ENCODE results near the gene ZNF318. TPM values are rescaled to one million over a fixed set of nuclear protein-coding genes. Genes with fewer than 3 reads are reported as not detected.

ZNF318 gene
- total RNA-seq, 1 experiment from 2014 or later = 17.1 TPM

DNA sequence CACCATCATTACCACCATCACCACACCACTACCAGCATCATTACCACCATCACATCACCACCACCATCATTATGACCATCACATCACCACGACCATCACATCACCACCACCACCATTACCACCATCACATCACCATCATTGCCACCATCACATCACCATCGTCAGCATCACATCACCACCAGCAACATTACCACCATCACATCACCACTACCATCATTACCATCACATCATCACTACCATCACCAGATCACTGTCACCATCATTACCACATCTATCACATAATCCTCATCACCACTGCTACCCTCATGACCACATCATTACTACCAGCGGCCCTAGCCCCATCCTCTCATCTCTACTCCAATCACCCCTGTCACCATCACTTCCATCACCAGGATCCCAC is 74.9 kb downstream of the ZNF318 start:
- Histone ChIP-seq H3K79me2 (ENCODE audit: low read depth) (no peaks in the 10 kb centered on the region), H3F3A (ENCODE audit: insufficient read depth, low read depth) (no peaks in the 10 kb centered on the region), H3K9me3 (ENCODE audit: insufficient read depth, low read depth) (no peaks in the 10 kb centered on the region), H3K27me3 (ENCODE audit: insufficient read depth, low read depth) (no peaks in the 10 kb centered on the region; the same call in 1 of the 2 replicates), H3K36me3 (ENCODE audit: low read depth) (no peaks in the 10 kb centered on the region), H3K4me3 (no peak overlapping the region), H3K27ac (no peak overlapping the region), H4K20me1 (ENCODE audit: insufficient read depth) (no peaks in the 10 kb centered on the region), H2AFZ (no peak overlapping the region), H3K4me1 (replicated peaks; ENCODE audit: insufficient read depth) (no peaks in the 10 kb centered on the region), H3K9me2 (ENCODE audit: insufficient read depth) (no peaks in the 10 kb centered on the region), H3K4me2 (no peak overlapping the region)
- BruUV-seq (replicated peaks) = no TSS peak
- intact Hi-C loops (cut with micrococcal nuclease; ENCODE audit: unreplicated experiment) = no loop called here
- TF ChIP-seq CTCF (conservative IDR thresholded peaks at IDR 0.05) (no peak), EZH2 (IDR thresholded peaks at IDR 0.05; ENCODE audit: low read depth) (no peak)
- CTCF ChIA-PET = no interaction called here
- POLR2A ChIA-PET (ENCODE audit: unreplicated experiment) = no interaction called here
- DNase-seq = no peak

DNA sequence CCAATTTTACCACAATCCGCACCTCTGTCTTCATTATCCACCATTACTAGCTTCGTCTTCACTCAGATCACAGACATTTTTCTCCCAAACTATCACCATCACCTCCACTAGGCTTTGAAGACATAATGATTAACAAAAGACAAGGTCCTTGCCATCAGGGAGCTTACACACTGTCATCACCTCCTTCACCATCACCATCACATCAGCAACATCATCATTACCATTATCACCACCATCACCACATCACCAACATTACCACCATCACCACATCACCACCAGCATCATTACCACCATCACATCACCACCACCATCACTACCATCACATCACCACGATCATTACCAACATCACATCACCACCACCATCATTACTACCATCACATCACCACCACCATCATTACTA is 75.7 kb downstream of the ZNF318 start:
- Histone ChIP-seq H3K4me2 (no peak overlapping the region), H3F3A (ENCODE audit: insufficient read depth, low read depth) (no peaks in the 10 kb centered on the region), H3K36me3 (ENCODE audit: low read depth) (no peaks in the 10 kb centered on the region), H3K79me2 (ENCODE audit: low read depth) (no peaks in the 10 kb centered on the region), H3K9me3 (ENCODE audit: insufficient read depth, low read depth) (no peaks in the 10 kb centered on the region), H3K27ac (no peak overlapping the region), H3K4me3 (no peak overlapping the region), H3K4me1 (replicated peaks; ENCODE audit: insufficient read depth) (no peaks in the 10 kb centered on the region), H4K20me1 (ENCODE audit: insufficient read depth) (no peaks in the 10 kb centered on the region), H3K27me3 (ENCODE audit: insufficient read depth, low read depth) (no peaks in the 10 kb centered on the region; the same call in 1 of the 2 replicates), H2AFZ (no peak overlapping the region), H3K9me2 (ENCODE audit: insufficient read depth) (no peaks in the 10 kb centered on the region)
- ChIA-PET POLR2A (ENCODE audit: unreplicated experiment) (no interaction called here), CTCF (no interaction called here)
- BruUV-seq (replicated peaks) = no TSS peak
- no peak for TF ChIP-seq CTCF (conservative IDR thresholded peaks at IDR 0.05)
- intact Hi-C loops (cut with micrococcal nuclease; ENCODE audit: unreplicated experiment) = no loop called here
- no peak for DNase-seq

GRCh38 chr6:43292763-43293318 is 76.6 kb downstream of the ZNF318 start:
- Histone ChIP-seq H3K79me2 (ENCODE audit: low read depth) (no peaks in the 10 kb centered on the region), H3F3A (ENCODE audit: insufficient read depth, low read depth) (no peaks in the 10 kb centered on the region), H3K27me3 (ENCODE audit: insufficient read depth, low read depth) (no peaks in the 10 kb centered on the region), H3K9me2 (ENCODE audit: insufficient read depth) (no peaks in the 10 kb centered on the region), H3K4me3 (no peak overlapping the region), H4K20me1 (ENCODE audit: insufficient read depth) (no peaks in the 10 kb centered on the region), H3K4me1 (replicated peaks; ENCODE audit: insufficient read depth) (no peaks in the 10 kb centered on the region), H2AFZ (no peak overlapping the region), H3K36me3 (ENCODE audit: low read depth) (no peaks in the 10 kb centered on the region), H3K4me2 (no peak overlapping the region), H3K27ac (no peak overlapping the region), H3K9me3 (ENCODE audit: insufficient read depth, low read depth) (no peaks in the 10 kb centered on the region)
- intact Hi-C loops (cut with micrococcal nuclease; ENCODE audit: unreplicated experiment) = no loop called here
- TF ChIP-seq CTCF (conservative IDR thresholded peaks at IDR 0.05) = no peak
- TF ChIP-seq EZH2 (IDR thresholded peaks at IDR 0.05; ENCODE audit: low read depth) = no peak
- POLR2A ChIA-PET (ENCODE audit: unreplicated experiment) = no interaction called here
- DNase-seq = no peak
- BruUV-seq (replicated peaks) = no TSS peak
- CTCF ChIA-PET = no interaction called here

All from PC-9 (cell line).